HepG2 (cell line): ENCODE results near the gene ZNF507. TPM values are rescaled to one million over a fixed set of nuclear protein-coding genes. Genes with fewer than 3 reads are reported as not detected.

Experiments
- FOXO1 ChIP-seq: sonication (generic); formaldehyde crosslinking; IDR thresholded peaks from 2 replicates; pipeline ENCODE4 v1.4.0; 2020; ENCODE audit warnings: missing genetic modification reagents
- GFI1 ChIP-seq: sonication (generic); formaldehyde crosslinking; IDR thresholded peaks from 2 replicates; pipeline ENCODE4 v1.5.0; 2020; ENCODE audit warnings: missing genetic modification reagents, mild to moderate bottlenecking, borderline replicate concordance
- GPN1 ChIP-seq: sonication (generic); formaldehyde crosslinking; IDR thresholded peaks from 2 replicates; pipeline ENCODE4 v1.5.1; 2020; ENCODE audit warnings: missing genetic modification reagents, borderline replicate concordance
- KMT2A ChIP-seq: sonication (generic); formaldehyde crosslinking; IDR thresholded peaks from 2 replicates; pipeline ENCODE4 v1.4.0; 2020; ENCODE audit warnings: missing genetic modification reagents
- PAX8 ChIP-seq: sonication (generic); formaldehyde crosslinking; IDR thresholded peaks from 2 replicates; pipeline ENCODE4 v1.8.0; 2022; ENCODE audit warnings: mild to moderate bottlenecking, missing genetic modification reagents, borderline replicate concordance
- TBX2 ChIP-seq: sonication (generic); formaldehyde crosslinking; IDR thresholded peaks from 2 replicates; pipeline ENCODE4 v1.5.0; 2020; ENCODE audit warnings: missing genetic modification reagents, mild to moderate bottlenecking, borderline replicate concordance
- ZKSCAN5 ChIP-seq: sonication (generic); formaldehyde crosslinking; IDR thresholded peaks from 2 replicates; pipeline ENCODE4 v1.5.1; 2020; ENCODE audit warnings: mild to moderate bottlenecking, missing genetic modification reagents
- ZNF552 ChIP-seq: sonication (generic); formaldehyde crosslinking; IDR thresholded peaks from 2 replicates; pipeline ENCODE4 v1.9.0; 2022; ENCODE audit warnings: missing genetic modification reagents, mild to moderate bottlenecking, borderline replicate concordance
- ZNF615 ChIP-seq: sonication (generic); formaldehyde crosslinking; IDR thresholded peaks from 2 replicates; pipeline ENCODE4 v1.5.0; 2020; ENCODE audit warnings: mild to moderate bottlenecking, missing genetic modification reagents, borderline replicate concordance
- ZNF75D ChIP-seq: sonication (generic); formaldehyde crosslinking; IDR thresholded peaks from 2 replicates; pipeline ENCODE4 v1.8.1; 2023; ENCODE audit warnings: missing genetic modification reagents, mild to moderate bottlenecking, borderline replicate concordance
- polyA plus RNA-seq, 8 experiments: library from polyadenylated mRNA; depleted of rRNA in 3 of 8; stranded (reverse) in 7 of 8; unstranded in 1 of 8; fragments of >200 nt; fragmentation: Illumina TruSeq in 4 of 8; extraction: Trizol in 4 of 8; gene quantifications; 2 replicates each; pipeline versions ENCODE4 v1.2.1 to v1.2.3, GENCODE V29; 2011 to 2016; ENCODE audit warnings: low read depth in 4 of 8, missing spikeins in 1 of 8, mixed read lengths in 1 of 8; ENCODE audit not compliant: insufficient read depth in 1 of 8
- total RNA-seq, 5 experiments: library from RNA; depleted of rRNA; stranded (reverse); fragments of >200 nt; fragmentation: Illumina TruSeq; extraction: Trizol; gene quantifications; 2 replicates each; pipeline ENCODE4 v1.2.3, GENCODE V29; 2016; ENCODE audit warnings: low read depth in 1 of 5
- TF ChIP-seq, protein P1 (sequence below): sonication (generic); formaldehyde crosslinking; IDR thresholded peaks from 2 replicates; pipeline ENCODE4 v1.4.0; 2020; ENCODE audit warnings: missing genetic modification reagents
- TF ChIP-seq, protein P2 (sequence below): sonication (generic); formaldehyde crosslinking; conservative IDR thresholded peaks from 2 replicates; pipeline ENCODE4 v1.8.1; 2023; ENCODE audit warnings: missing genetic modification reagents
- TF ChIP-seq, protein P3 (sequence below): sonication (generic); formaldehyde crosslinking; IDR thresholded peaks from 2 replicates; pipeline ENCODE4 v1.9.0; 2021; ENCODE audit warnings: missing genetic modification reagents, borderline replicate concordance
- TF ChIP-seq, protein P4 (sequence below): sonication (generic); formaldehyde crosslinking; IDR thresholded peaks from 2 replicates; pipeline ENCODE4 v1.4.0; 2020; ENCODE audit warnings: missing genetic modification reagents
- TF ChIP-seq, protein P5 (sequence below): sonication (generic); formaldehyde crosslinking; IDR thresholded peaks from 2 replicates; pipeline ENCODE4 v1.5.0; 2020; ENCODE audit warnings: mild to moderate bottlenecking, missing genetic modification reagents
- TF ChIP-seq, protein P6 (sequence below): IDR thresholded peaks from 2 replicates; pipeline ENCODE4 v1.6.1; 2016; ENCODE audit warnings: low read depth

Gene ZNF507
- total and polyA plus RNA-seq, 2 of the 13 experiments (the other 11 are each of a cell fraction or from before 2014, with no cell fraction given) = 7.3 to 10.9 TPM

DNA sequence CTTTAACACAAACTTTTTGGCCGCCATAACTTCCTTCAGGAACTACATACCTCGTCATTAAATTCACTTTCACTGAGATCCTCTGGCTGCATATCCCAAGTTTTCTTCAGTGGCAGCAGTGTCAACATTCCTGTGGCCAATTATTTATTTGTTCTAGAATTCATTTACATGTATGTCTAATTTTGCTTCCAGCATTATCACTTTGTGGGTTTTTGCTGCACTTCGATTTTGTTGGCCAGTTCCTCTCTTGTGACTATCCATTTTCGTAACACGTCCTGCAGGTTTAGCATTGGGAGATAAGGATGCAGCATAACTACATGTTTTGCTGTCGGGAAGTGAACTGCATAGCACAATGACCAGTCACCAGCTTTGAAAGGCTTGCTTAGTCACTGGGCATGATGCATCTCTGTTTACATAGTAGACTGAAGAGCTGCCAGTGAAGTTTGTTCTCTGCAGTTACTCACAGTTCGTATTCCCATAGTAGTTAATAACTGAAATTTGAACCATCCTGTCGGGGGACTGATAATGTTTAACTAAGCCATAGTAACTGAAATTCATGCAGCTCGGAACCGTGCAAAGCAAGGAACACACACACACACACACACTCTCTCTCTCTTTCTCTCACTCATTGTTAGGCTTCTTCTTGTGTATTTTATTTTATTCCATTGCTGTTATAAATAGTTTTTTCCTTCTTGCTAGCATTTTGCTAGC, 28.3 kb downstream of the ZNF507 start (continued):
- TF ChIP-seq, protein P1, sequence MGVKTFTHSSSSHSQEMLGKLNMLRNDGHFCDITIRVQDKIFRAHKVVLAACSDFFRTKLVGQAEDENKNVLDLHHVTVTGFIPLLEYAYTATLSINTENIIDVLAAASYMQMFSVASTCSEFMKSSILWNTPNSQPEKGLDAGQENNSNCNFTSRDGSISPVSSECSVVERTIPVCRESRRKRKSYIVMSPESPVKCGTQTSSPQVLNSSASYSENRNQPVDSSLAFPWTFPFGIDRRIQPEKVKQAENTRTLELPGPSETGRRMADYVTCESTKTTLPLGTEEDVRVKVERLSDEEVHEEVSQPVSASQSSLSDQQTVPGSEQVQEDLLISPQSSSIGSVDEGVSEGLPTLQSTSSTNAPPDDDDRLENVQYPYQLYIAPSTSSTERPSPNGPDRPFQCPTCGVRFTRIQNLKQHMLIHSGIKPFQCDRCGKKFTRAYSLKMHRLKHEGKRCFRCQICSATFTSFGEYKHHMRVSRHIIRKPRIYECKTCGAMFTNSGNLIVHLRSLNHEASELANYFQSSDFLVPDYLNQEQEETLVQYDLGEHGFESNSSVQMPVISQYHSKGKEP (CRISPR knock-in tag) = no peak
- TF ChIP-seq ZNF75D (CRISPR knock-in tag) (no peak), GPN1 (CRISPR knock-in tag) (no peak), GFI1 (CRISPR knock-in tag) (0 out of 2 replicates have a peak, but pooled peaks have one; percentile 65), ZKSCAN5 (no peak), PAX8 (CRISPR knock-in tag) (no peak), FOXO1 (peak; percentile 89), KMT2A (CRISPR knock-in tag) (peak; percentile 69; the same call in 1 of the 2 replicates), TBX2 (CRISPR knock-in tag) (peak; percentile 89), ZNF615 (CRISPR knock-in tag) (no peak), ZNF552 (CRISPR knock-in tag) (no peak)
- TF ChIP-seq, protein P2, sequence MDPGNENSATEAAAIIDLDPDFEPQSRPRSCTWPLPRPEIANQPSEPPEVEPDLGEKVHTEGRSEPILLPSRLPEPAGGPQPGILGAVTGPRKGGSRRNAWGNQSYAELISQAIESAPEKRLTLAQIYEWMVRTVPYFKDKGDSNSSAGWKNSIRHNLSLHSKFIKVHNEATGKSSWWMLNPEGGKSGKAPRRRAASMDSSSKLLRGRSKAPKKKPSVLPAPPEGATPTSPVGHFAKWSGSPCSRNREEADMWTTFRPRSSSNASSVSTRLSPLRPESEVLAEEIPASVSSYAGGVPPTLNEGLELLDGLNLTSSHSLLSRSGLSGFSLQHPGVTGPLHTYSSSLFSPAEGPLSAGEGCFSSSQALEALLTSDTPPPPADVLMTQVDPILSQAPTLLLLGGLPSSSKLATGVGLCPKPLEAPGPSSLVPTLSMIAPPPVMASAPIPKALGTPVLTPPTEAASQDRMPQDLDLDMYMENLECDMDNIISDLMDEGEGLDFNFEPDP = no peak
- TF ChIP-seq, protein P3, sequence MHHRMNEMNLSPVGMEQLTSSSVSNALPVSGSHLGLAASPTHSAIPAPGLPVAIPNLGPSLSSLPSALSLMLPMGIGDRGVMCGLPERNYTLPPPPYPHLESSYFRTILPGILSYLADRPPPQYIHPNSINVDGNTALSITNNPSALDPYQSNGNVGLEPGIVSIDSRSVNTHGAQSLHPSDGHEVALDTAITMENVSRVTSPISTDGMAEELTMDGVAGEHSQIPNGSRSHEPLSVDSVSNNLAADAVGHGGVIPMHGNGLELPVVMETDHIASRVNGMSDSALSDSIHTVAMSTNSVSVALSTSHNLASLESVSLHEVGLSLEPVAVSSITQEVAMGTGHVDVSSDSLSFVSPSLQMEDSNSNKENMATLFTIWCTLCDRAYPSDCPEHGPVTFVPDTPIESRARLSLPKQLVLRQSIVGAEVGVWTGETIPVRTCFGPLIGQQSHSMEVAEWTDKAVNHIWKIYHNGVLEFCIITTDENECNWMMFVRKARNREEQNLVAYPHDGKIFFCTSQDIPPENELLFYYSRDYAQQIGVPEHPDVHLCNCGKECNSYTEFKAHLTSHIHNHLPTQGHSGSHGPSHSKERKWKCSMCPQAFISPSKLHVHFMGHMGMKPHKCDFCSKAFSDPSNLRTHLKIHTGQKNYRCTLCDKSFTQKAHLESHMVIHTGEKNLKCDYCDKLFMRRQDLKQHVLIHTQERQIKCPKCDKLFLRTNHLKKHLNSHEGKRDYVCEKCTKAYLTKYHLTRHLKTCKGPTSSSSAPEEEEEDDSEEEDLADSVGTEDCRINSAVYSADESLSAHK = no peak
- TF ChIP-seq, protein P4, sequence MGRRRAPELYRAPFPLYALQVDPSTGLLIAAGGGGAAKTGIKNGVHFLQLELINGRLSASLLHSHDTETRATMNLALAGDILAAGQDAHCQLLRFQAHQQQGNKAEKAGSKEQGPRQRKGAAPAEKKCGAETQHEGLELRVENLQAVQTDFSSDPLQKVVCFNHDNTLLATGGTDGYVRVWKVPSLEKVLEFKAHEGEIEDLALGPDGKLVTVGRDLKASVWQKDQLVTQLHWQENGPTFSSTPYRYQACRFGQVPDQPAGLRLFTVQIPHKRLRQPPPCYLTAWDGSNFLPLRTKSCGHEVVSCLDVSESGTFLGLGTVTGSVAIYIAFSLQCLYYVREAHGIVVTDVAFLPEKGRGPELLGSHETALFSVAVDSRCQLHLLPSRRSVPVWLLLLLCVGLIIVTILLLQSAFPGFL (CRISPR knock-in tag) = no peak
- TF ChIP-seq, protein P5, sequence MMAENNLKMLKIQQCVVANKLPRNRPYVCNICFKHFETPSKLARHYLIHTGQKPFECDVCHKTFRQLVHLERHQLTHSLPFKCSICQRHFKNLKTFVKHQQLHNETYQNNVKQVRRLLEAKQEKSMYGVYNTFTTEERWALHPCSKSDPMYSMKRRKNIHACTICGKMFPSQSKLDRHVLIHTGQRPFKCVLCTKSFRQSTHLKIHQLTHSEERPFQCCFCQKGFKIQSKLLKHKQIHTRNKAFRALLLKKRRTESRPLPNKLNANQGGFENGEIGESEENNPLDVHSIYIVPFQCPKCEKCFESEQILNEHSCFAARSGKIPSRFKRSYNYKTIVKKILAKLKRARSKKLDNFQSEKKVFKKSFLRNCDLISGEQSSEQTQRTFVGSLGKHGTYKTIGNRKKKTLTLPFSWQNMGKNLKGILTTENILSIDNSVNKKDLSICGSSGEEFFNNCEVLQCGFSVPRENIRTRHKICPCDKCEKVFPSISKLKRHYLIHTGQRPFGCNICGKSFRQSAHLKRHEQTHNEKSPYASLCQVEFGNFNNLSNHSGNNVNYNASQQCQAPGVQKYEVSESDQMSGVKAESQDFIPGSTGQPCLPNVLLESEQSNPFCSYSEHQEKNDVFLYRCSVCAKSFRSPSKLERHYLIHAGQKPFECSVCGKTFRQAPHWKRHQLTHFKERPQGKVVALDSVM (CRISPR knock-in tag) = no peak
- TF ChIP-seq, protein P6, sequence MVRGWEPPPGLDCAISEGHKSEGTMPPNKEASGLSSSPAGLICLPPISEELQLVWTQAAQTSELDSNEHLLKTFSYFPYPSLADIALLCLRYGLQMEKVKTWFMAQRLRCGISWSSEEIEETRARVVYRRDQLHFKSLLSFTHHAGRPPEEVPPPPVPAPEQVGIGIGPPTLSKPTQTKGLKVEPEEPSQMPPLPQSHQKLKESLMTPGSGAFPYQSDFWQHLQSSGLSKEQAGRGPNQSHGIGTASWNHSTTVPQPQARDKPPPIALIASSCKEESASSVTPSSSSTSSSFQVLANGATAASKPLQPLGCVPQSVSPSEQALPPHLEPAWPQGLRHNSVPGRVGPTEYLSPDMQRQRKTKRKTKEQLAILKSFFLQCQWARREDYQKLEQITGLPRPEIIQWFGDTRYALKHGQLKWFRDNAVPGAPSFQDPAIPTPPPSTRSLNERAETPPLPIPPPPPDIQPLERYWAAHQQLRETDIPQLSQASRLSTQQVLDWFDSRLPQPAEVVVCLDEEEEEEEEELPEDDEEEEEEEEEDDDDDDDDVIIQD (CRISPR knock-in tag) = peak; percentile 83; the same call in 1 of the 2 replicates
